GM12878 (cell line): ENCODE results near the gene CLIP2. TPM values are rescaled to one million over a fixed set of nuclear protein-coding genes. Genes with fewer than 3 reads are reported as not detected.

ENCODE experiments used
- ATAC-seq: fragments of 200-7000 bp; cut with Tn5 transposase; 3 replicates; pipeline ENCODE4 v1.9.1; 2020; ENCODE audit warnings: mild to moderate bottlenecking, moderate library complexity
- BruUV-seq: library from RNA; stranded (reverse); fragments of 400-500 nt; replicated peaks from 2 replicates; lab custom pipeline; 2021; lab: Mats Ljungman, UMichigan
- CTCF ChIA-PET: fragments of 300-600 bp; sonication (Branson Sonifier 250); formaldehyde crosslinking; extraction: SDS; loops from one replicate; lab custom pipeline; 2021; ENCODE audit warnings: inconsistent platforms; lab: Yijun Ruan, JAX
- POLR2A ChIA-PET: fragments of 350-600 bp; formaldehyde crosslinking; extraction: SDS; loops from one replicate; lab custom pipeline; 2021; ENCODE audit warnings: inconsistent platforms; lab: Charles Lee
- RAD21 ChIA-PET: fragments of 300-600 bp; sonication (Branson Sonifier 250); formaldehyde crosslinking; loops from one replicate; lab custom pipeline; 2023; ENCODE audit warnings: antibody characterized with exemption; ENCODE audit not compliant: unreplicated experiment; lab: Charles Lee
- SMC1A ChIA-PET: fragments of 300-600 bp; sonication (Branson Sonifier 250); formaldehyde crosslinking; loops from one replicate; lab custom pipeline; 2023; ENCODE audit not compliant: unreplicated experiment, uncharacterized antibody; lab: Charles Lee
- DNase-seq: peaks from one replicate; pipeline ENCODE4 v3.0.0-alpha.2; 2011; ENCODE audit warnings: low read depth, low spot score
- FAIRE-seq: peaks from 3 replicates; lab custom pipeline; 2011; peaks lifted over from hg19 to GRCh38; lab: Jason Lieb, UNC
- H2AFZ ChIP-seq: 2 replicates; pipeline ENCODE4 v1.6.0; 2011; ENCODE audit warnings: low read depth, low read length, control low read depth; ENCODE audit not compliant: control insufficient read depth
- H3K27ac ChIP-seq: 2 replicates; pipeline ENCODE4 v1.5.1; 2011; ENCODE audit warnings: control low read depth; ENCODE audit not compliant: control insufficient read depth, insufficient read depth
- H3K27me3 ChIP-seq, 2 experiments: replicated peaks in 1 of 2; 2 replicates each; pipeline versions ENCODE4 v1.6.0 to v1.6.1; 2011; ENCODE audit warnings: low read length in 1 of 2; ENCODE audit not compliant: control insufficient read depth in 2 of 2, insufficient read depth in 2 of 2
- H3K36me3 ChIP-seq, 2 experiments: 2 replicates each; pipeline ENCODE4 v1.5.1; 2011; ENCODE audit warnings: low read length in 1 of 2; ENCODE audit not compliant: control insufficient read depth in 2 of 2, insufficient read depth in 2 of 2
- H3K4me1 ChIP-seq: 2 replicates; pipeline ENCODE4 v1.6.1; 2011; ENCODE audit warnings: mild to moderate bottlenecking, low read length, moderate library complexity, mixed read lengths; ENCODE audit not compliant: control insufficient read depth, insufficient read depth
- H3K4me2 ChIP-seq: 2 replicates; pipeline ENCODE4 v1.6.0; 2011; ENCODE audit warnings: control low read depth; ENCODE audit not compliant: control insufficient read depth, insufficient read depth
- H3K4me3 ChIP-seq: fragments of 200-600 bp; sonication (generic); 2 replicates; pipeline ENCODE4 v1.5.1; 2016
- H3K79me2 ChIP-seq: 2 replicates; pipeline ENCODE4 v1.6.0; 2011; ENCODE audit warnings: low read length; ENCODE audit not compliant: control insufficient read depth, insufficient read depth
- H3K9ac ChIP-seq: 2 replicates; pipeline ENCODE4 v1.8.0; 2011; ENCODE audit warnings: low read length, control low read depth, mixed read lengths; ENCODE audit not compliant: control insufficient read depth, insufficient read depth
- H3K9me3 ChIP-seq: replicated peaks from 3 replicates; pipeline ENCODE4 v1.5.1; 2011; ENCODE audit warnings: mild to moderate bottlenecking, low read length; ENCODE audit not compliant: control insufficient read depth, insufficient read depth
- H4K20me1 ChIP-seq: 2 replicates; pipeline ENCODE4 v1.6.0; 2011; ENCODE audit not compliant: control insufficient read depth, insufficient read depth
- CBX3 ChIP-seq: fragments of 200-600 bp; sonication (generic); IDR thresholded peaks from 2 replicates; pipeline ENCODE4 v1.6.1; 2016; ENCODE audit warnings: low read depth, borderline replicate concordance
- CHD2 ChIP-seq: IDR thresholded peaks from 2 replicates; pipeline ENCODE4 v1.6.1; 2011; ENCODE audit warnings: low read depth, low read length, improper control_type of control experiment, borderline replicate concordance
- CREM ChIP-seq: IDR thresholded peaks from 2 replicates; pipeline ENCODE4 v1.6.1; 2014; ENCODE audit warnings: antibody characterized with exemption, low read depth
- ESRRA ChIP-seq: IDR thresholded peaks from 2 replicates; pipeline ENCODE4 v1.6.1; 2012; ENCODE audit warnings: mild to moderate bottlenecking, low read length, improper control_type of control experiment
- GATAD2B ChIP-seq: fragments of 450-650 bp; conservative IDR thresholded peaks from 2 replicates; pipeline ENCODE4 v1.6.1; 2017; ENCODE audit warnings: low read depth, mild to moderate bottlenecking, moderate library complexity
- HDAC2 ChIP-seq: fragments of 200-600 bp; sonication (generic); IDR thresholded peaks from 2 replicates; pipeline ENCODE4 v1.6.1; 2017
- KAT2A ChIP-seq: conservative IDR thresholded peaks from 2 replicates; pipeline ENCODE4 v1.6.1; 2011; ENCODE audit warnings: low read depth, low read length; ENCODE audit not compliant: control insufficient read depth
- MEF2A ChIP-seq: IDR thresholded peaks from 2 replicates; pipeline ENCODE4 v1.6.1; 2011; ENCODE audit warnings: low read depth, mild to moderate bottlenecking, low read length, moderate library complexity; ENCODE audit not compliant: insufficient read depth
- MEF2B ChIP-seq: fragments of 450-650 bp; IDR thresholded peaks from 2 replicates; pipeline ENCODE4 v1.6.1; 2018; ENCODE audit warnings: mild to moderate bottlenecking, moderate library complexity; ENCODE audit not compliant: partially characterized antibody, poor library complexity, severe bottlenecking
- MTA2 ChIP-seq: fragments of 450-650 bp; IDR thresholded peaks from 2 replicates; pipeline ENCODE4 v1.6.1; 2016; ENCODE audit warnings: low read depth, mild to moderate bottlenecking, moderate library complexity
- NFIC ChIP-seq: IDR thresholded peaks from 2 replicates; pipeline ENCODE4 v1.6.1; 2012; ENCODE audit warnings: low read depth, mild to moderate bottlenecking, inconsistent platforms, low read length, moderate library complexity
- NFYA ChIP-seq: IDR thresholded peaks from 2 replicates; pipeline ENCODE4 v1.6.1; 2011; ENCODE audit warnings: low read depth, mild to moderate bottlenecking, low read length, improper control_type of control experiment, borderline replicate concordance
- RELA ChIP-seq: fragments of 450-650 bp; IDR thresholded peaks from 2 replicates; pipeline ENCODE4 v1.8.0; 2014; ENCODE audit warnings: borderline replicate concordance; ENCODE audit not compliant: partially characterized antibody
- RUNX3 ChIP-seq: IDR thresholded peaks from 2 replicates; pipeline ENCODE4 v1.6.1; 2012; ENCODE audit warnings: low read length, inconsistent platforms
- SP1 ChIP-seq: IDR thresholded peaks from one replicate; pipeline ENCODE4 v1.6.1; 2011; ENCODE audit warnings: low read depth, low read length
- STAT3 ChIP-seq: IDR thresholded peaks from 2 replicates; pipeline ENCODE4 v1.6.1; 2011; ENCODE audit warnings: low read depth, low read length, improper control_type of control experiment
- TAF1 ChIP-seq: IDR thresholded peaks from 2 replicates; pipeline ENCODE4 v1.6.1; 2011; ENCODE audit warnings: mild to moderate bottlenecking, low read depth, low read length, borderline replicate concordance
- TCF7 ChIP-seq: IDR thresholded peaks from 2 replicates; pipeline ENCODE4 v1.6.1; 2014; ENCODE audit warnings: antibody characterized with exemption, borderline replicate concordance
- ZBTB11 ChIP-seq: fragments of 450-650 bp; formaldehyde crosslinking; IDR thresholded peaks from 2 replicates; pipeline ENCODE4 v1.5.0; 2022; ENCODE audit warnings: mild to moderate bottlenecking, missing genetic modification characterization
- WGBS: methylation state at CpG from one replicate; pipeline ENCODE4 v1.1.6; 2016; ENCODE audit warnings: low lambda C conversion rate; ENCODE audit not compliant: insufficient replicate concordance, insufficient coverage; ENCODE audit errors: missing lambda C conversion rate; 5-methylcytosine and 5-hydroxymethylcytosine counted together
- in situ Hi-C: fragments of 300-500 bp; cut with MboI; formaldehyde crosslinking; loops from 9 replicates; pipeline ENCODE4 v1.14.3; 2018; ENCODE audit warnings: mixed read lengths
- intact Hi-C: fragments of 100-400 bp; cut with micrococcal nuclease; formaldehyde crosslinking; loops from one replicate; pipeline ENCODE4 v1.14.2; 2022; ENCODE audit not compliant: unreplicated experiment
- polyA plus RNA-seq, 11 experiments: library from polyadenylated mRNA; depleted of rRNA in 4 of 11; unstranded in 6 of 11; stranded (reverse) in 5 of 11; fragments of >200 nt; fragmentation: Nextera tagmentation in 4 of 11; fragmentation: Illumina TruSeq in 1 of 11; extraction: Ambion mirVana in 4 of 11; extraction: Trizol in 1 of 11; gene quantifications; 1 replicate in 1 of 11; 2 replicates in 10 of 11; pipeline versions ENCODE4 v1.2.1 to v1.2.3, GENCODE V29; 2011 to 2016; ENCODE audit warnings: inconsistent platforms in 2 of 11, missing spikeins in 2 of 11, low read depth in 1 of 11
- total RNA-seq, 4 experiments: library from RNA; depleted of rRNA in 3 of 4; stranded (reverse); fragments of >200 nt in 3 of 4; fragmentation: Illumina TruSeq in 1 of 4; extraction: Trizol in 1 of 4; gene quantifications; 2 replicates each; pipeline versions ENCODE4 v1.2.1 to v1.2.3, GENCODE V29; 2013 to 2021

CLIP2 gene
- total and polyA plus RNA-seq, 10 of the 15 experiments (the other 5 are each of a cell fraction or from before 2014, with no cell fraction given), result 0.26 to 56.3 (median 21.0) TPM

GRCh38 chr7:74288034-74288881 is 949 bp upstream of the CLIP2 start:
- DNase-seq (no peak), ATAC-seq (peak; percentile 3; the same call in 2 of the 3 replicates), FAIRE-seq (peak; percentile 74)
- H3K4me1 ChIP-seq, result peaks cover 45% of the 10 kb centered on the region
- H3K27ac ChIP-seq, result peak overlapping the region; percentile 93
- RAD21 ChIA-PET, result interaction anchor here (0.8 to 12.0 kb wide), 17 partner anchors 10 to 113 kb away, joined by 3 to 169 read pairs (median 5); partner anchors contain the start of genes LAT2 and RFC2
- no peaks in the 10 kb centered on the region for H3K27me3 ChIP-seq
- in situ Hi-C loops (loop anchor here (5.0 kb wide), 1 partner anchor 81 kb away; no protein-coding TSS in a partner anchor), intact Hi-C loops (loop anchor here (2.0 to 10.0 kb wide), 4 partner anchors 17 to 377 kb away; no protein-coding TSS in a partner anchor)
- 3% methylated on average over 20 of the region's 20 CpGs for WGBS
- POLR2A ChIA-PET, result interaction anchor here (0.5 to 8.7 kb wide), 12 partner anchors 9 to 113 kb away, joined by 3 to 171 read pairs (median 4); partner anchors contain the start of gene LAT2
- SMC1A ChIA-PET, result interaction anchor here (0.7 to 12.0 kb wide), 11 partner anchors 9 to 113 kb away, joined by 3 to 285 read pairs (median 4); no protein-coding TSS in a partner anchor
- H3K4me2 ChIP-seq, result peak overlapping the region; percentile 78
- peaks cover 64% of the 10 kb centered on the region for H3K79me2 ChIP-seq
- no peaks in the 10 kb centered on the region for H3K36me3 ChIP-seq
- BruUV-seq, result TSS peak; percentile 69
- peak overlapping the region; percentile 92 for H3K4me3 ChIP-seq
- H2AFZ ChIP-seq, result peak overlapping the region; percentile 90; the same call in 1 of the 2 replicates
- peak overlapping the region; percentile 91 for H3K9ac ChIP-seq
- CTCF ChIA-PET, result interaction anchor here (0.5 to 9.2 kb wide), 10 partner anchors 9 to 113 kb away, joined by 3 to 103 read pairs (median 7); partner anchors contain the start of gene LAT2
- peaks cover 3% of the 10 kb centered on the region; the same call in 1 of the 2 replicates for H4K20me1 ChIP-seq
- H3K9me3 ChIP-seq, result no peaks in the 10 kb centered on the region
- no peak for TF ChIP-seq SP1
- TF ChIP-seq CBX3, result no peak
- TF ChIP-seq CREM, result no peak; the same call in 1 of the 2 replicates
- no peak for TF ChIP-seq NFYA
- TF ChIP-seq RUNX3, result peak; percentile 85
- no peak for TF ChIP-seq STAT3
- TF ChIP-seq MEF2B, result peak; percentile 14
- no peak for TF ChIP-seq ESRRA
- TF ChIP-seq KAT2A, result no peak
- 0 out of 2 replicates have a peak, but pooled peaks have one; percentile 22 for TF ChIP-seq CHD2
- TF ChIP-seq TCF7, result no peak
- no peak for TF ChIP-seq TAF1
- TF ChIP-seq RELA, result peak; percentile 29
- TF ChIP-seq GATAD2B, result no peak
- no peak for TF ChIP-seq MTA2
- TF ChIP-seq HDAC2, result no peak
- 0 out of 2 replicates have a peak, but pooled peaks have one; percentile 19 for TF ChIP-seq NFIC
- no peak for TF ChIP-seq ZBTB11 (CRISPR knock-in tag)
- TF ChIP-seq MEF2A, result no peak
